ENCODE results near the gene TMUB1.

Gene TMUB1

GRCh38 chr7:151035026-151035717, 48.1 kb downstream of the TMUB1 start:
- DNase-seq (ENCODE audit: insufficient read length, low spot score), result no peak
- FAIRE-seq, result no peak

GRCh38 chr7:151034312-151035025, 48.8 kb downstream of the TMUB1 start:
- DNase-seq (ENCODE audit: insufficient read length, low spot score), result no peak
- no peak for FAIRE-seq

- DNase-seq (ENCODE audit: insufficient read length, low spot score), result no peak
- no peak for FAIRE-seq
Measured at GRCh38 chr7:151033864-151034249, 49.4 kb downstream of the TMUB1 start.

GRCh38 chr7:151032936-151033863, 50.1 kb downstream of the TMUB1 start:
- DNase-seq (ENCODE audit: insufficient read length, low spot score) (no peak), FAIRE-seq (no peak)
